Measurements from ENCODE around the gene PUS1. TPM values are rescaled to one million over a fixed set of nuclear protein-coding genes. Genes with fewer than 3 reads are reported as not detected.
A peak's percentile ranks its signal among the peaks of the same experiment; 100 is the strongest.
"Not testable (repeated sequence)": the region's sequence is repeated elsewhere in the genome, so short reads cannot be mapped to it uniquely, and the experiment has no call there.

PUS1 gene
- total RNA-seq, 6 experiments from 2014 or later: 14.7 to 23.1 (median 17.7) TPM

- peak; percentile 96 to 99 (median 98) for ATAC-seq
- peak within 1 kb of the TSS; percentile 1 to 55 (median 48) for H3K27ac ChIP-seq
- H3K36me3 ChIP-seq: no peaks in the 10 kb centered on the region
Observed at GRCh38 chr12:131949431-131950181, 20.5 kb downstream of the PUS1 start, which contains the start of gene EP400. EP400 (plus strand) TSS chr12:131949942; CDS start chr12:131960620, 10,678 bp downstream.

GRCh38 chr12:131950182-131950913 is 21.3 kb downstream of the PUS1 start:
- peak overlapping the region; percentile 1 to 55 (median 48) for H3K27ac ChIP-seq
- DNase-seq: peak; percentile 46 to 70 (median 57)
- H3K4me3 ChIP-seq: peak overlapping the region; percentile 94 to 98 (median 95)
- intact Hi-C loops (cut with DNase I): no loop called here
- peaks cover 0 to 10% (median 3%) of the 10 kb centered on the region in 4 donors for H3K4me1 ChIP-seq
- H3K9me3 ChIP-seq: no peaks in the 10 kb centered on the region
- no peaks in the 10 kb centered on the region for H3K27me3 ChIP-seq
- no peaks in the 10 kb centered on the region for H3K36me3 ChIP-seq
- peak; percentile 1 to 11 (median 8) for ATAC-seq
- WGBS (ENCODE audit: insufficient coverage, low coverage, low lambda C conversion rate, missing lambda C conversion rate): 0% methylated on average over 15 of the region's 79 CpGs
- TF ChIP-seq CTCF (IDR thresholded peaks at IDR 0.05) (no peak), POLR2A (IDR thresholded peaks at IDR 0.05) (no peak)

More at GRCh38 chr12:131949431-131950181, 20.5 kb downstream of the PUS1 start, which contains the start of gene EP400:
- peak; percentile 36 to 66 (median 56) for TF ChIP-seq CTCF (IDR thresholded peaks at IDR 0.05)
- TF ChIP-seq POLR2A (IDR thresholded peaks at IDR 0.05): peak; percentile 54
- Histone ChIP-seq H3K27me3 (no peaks in the 10 kb centered on the region), H3K4me3 (peak within 1 kb of the TSS; percentile 94 to 98 (median 95)), H3K4me1 (peaks cover 0 to 10% (median 3%) of the 10 kb centered on the region in 4 donors), H3K9me3 (no peaks in the 10 kb centered on the region)
- intact Hi-C loops (cut with DNase I): loop anchor here in 1 of 2 donors (10.0 kb wide), 1 partner anchor 95 kb away; no protein-coding TSS in a partner anchor
- WGBS (ENCODE audit: insufficient coverage, low coverage, low lambda C conversion rate, missing lambda C conversion rate): 2% methylated on average over 12 of the region's 97 CpGs
- peak; percentile 96 to 97 (median 97) for DNase-seq

- H3K4me3 ChIP-seq; H3K9me3 ChIP-seq; H3K27ac ChIP-seq; ATAC-seq; H3K36me3 ChIP-seq; H3K27me3 ChIP-seq; intact Hi-C loops (cut with DNase I); DNase-seq: not testable (repeated sequence)
- H3K4me1 ChIP-seq: peaks cover 0 to 27% (median 10%) of the 10 kb centered on the region in 4 donors
- 91% methylated on average over 8 of the region's 9 CpGs for whole genome bisulfite sequencing (ENCODE audit: insufficient coverage, low coverage, low lambda C conversion rate, missing lambda C conversion rate)
Observed at GRCh38 chr12:131953810-131954209, 24.7 kb downstream of the PUS1 start.

- intact Hi-C loops (cut with DNase I); DNase-seq; H3K4me3 ChIP-seq; H3K27me3 ChIP-seq; ATAC-seq; H3K27ac ChIP-seq; H3K36me3 ChIP-seq; H3K9me3 ChIP-seq: not testable (repeated sequence)
- WGBS (ENCODE audit: insufficient coverage, low coverage, low lambda C conversion rate, missing lambda C conversion rate): 89% methylated on average over 9 of the region's 13 CpGs
- H3K4me1 ChIP-seq: peaks cover 0 to 27% (median 10%) of the 10 kb centered on the region in 4 donors
Observed at GRCh38 chr12:131954460-131954859, 25.4 kb downstream of the PUS1 start.

GRCh38 chr12:131959116-131959515 is 30.0 kb downstream of the PUS1 start:
- H3K36me3 ChIP-seq: peaks cover 0 to 7% (median 1%) of the 10 kb centered on the region in 4 donors
- no peak overlapping the region for H3K4me3 ChIP-seq
- ATAC-seq (no peak), DNase-seq (no peak)
- no peaks in the 10 kb centered on the region for H3K9me3 ChIP-seq
- TF ChIP-seq CTCF (IDR thresholded peaks at IDR 0.05) (no peak), POLR2A (IDR thresholded peaks at IDR 0.05) (no peak)
- intact Hi-C loops (cut with DNase I): no loop called here
- peaks cover 0 to 16% (median 7%) of the 10 kb centered on the region in 4 donors for H3K4me1 ChIP-seq
- H3K27me3 ChIP-seq: no peaks in the 10 kb centered on the region
- no peak overlapping the region for H3K27ac ChIP-seq
- 64% methylated on average over 3 of the region's 4 CpGs for WGBS (ENCODE audit: insufficient coverage, low coverage, low lambda C conversion rate, missing lambda C conversion rate)

Data from right lobe of liver (tissue), 6 donors.